Ishikawa (cell line): ENCODE results near the gene NKIRAS1.

Source experiments
- FOXM1 ChIP-seq: IDR thresholded peaks from 2 replicates; pipeline ENCODE4 v1.6.1; 2012; ENCODE audit warnings: low read depth, borderline replicate concordance
- REST ChIP-seq: IDR thresholded peaks from 2 replicates; pipeline ENCODE4 v1.6.1; 2012; ENCODE audit warnings: low read depth, mild to moderate bottlenecking
- TAF1 ChIP-seq: IDR thresholded peaks from 2 replicates; pipeline ENCODE4 v1.6.1; 2012; ENCODE audit warnings: low read depth, mild to moderate bottlenecking
- TCF12 ChIP-seq: IDR thresholded peaks from 2 replicates; pipeline ENCODE4 v1.6.1; 2012; ENCODE audit warnings: low read depth
- ZBTB7A ChIP-seq: IDR thresholded peaks from 2 replicates; pipeline ENCODE4 v1.6.1; 2012; ENCODE audit warnings: low read depth

- TF ChIP-seq FOXM1 (no peak), ZBTB7A (no peak), TCF12 (no peak), REST (no peak), TAF1 (no peak)
Measured at GRCh38 chr3:23913182-23913581, 3.6 kb downstream of the NKIRAS1 start.
